H1 (cell line): Measurements from ENCODE around the gene RYR3. TPM values are rescaled to one million over a fixed set of nuclear protein-coding genes. Genes with fewer than 3 reads are reported as not detected.

Experiments used
- CTCF ChIA-PET: fragments of 300-600 bp; sonication (Branson Sonifier 250); formaldehyde crosslinking; loops from one replicate; lab custom pipeline; 2021; ENCODE audit not compliant: partially characterized antibody; lab: Charles Lee
- POLR2A ChIA-PET: fragments of 300-600 bp; sonication (Branson Sonifier 250); formaldehyde crosslinking; loops from one replicate; lab custom pipeline; 2021; ENCODE audit warnings: inconsistent platforms; ENCODE audit not compliant: partially characterized antibody; lab: Charles Lee
- DNase-seq, 2 experiments: peaks; one replicate each; pipeline versions ENCODE4 v3.0.0 to v3.0.0-alpha.2; 2010 to 2022; ENCODE audit warnings: low spot score in 2 of 2, low read depth in 1 of 2, mixed read lengths in 1 of 2
- FAIRE-seq: peaks from 2 replicates; lab custom pipeline; 2011; peaks lifted over from hg19 to GRCh38; lab: Jason Lieb, UNC
- H2AFZ ChIP-seq: 2 replicates; pipeline ENCODE4 v1.8.1; 2012; ENCODE audit warnings: low read length, inconsistent platforms
- H2AK5ac ChIP-seq: 2 replicates; pipeline ENCODE4 v1.6.1; 2013; ENCODE audit warnings: low read depth, low read length
- H2BK120ac ChIP-seq: replicated peaks from 2 replicates; pipeline ENCODE3; 2013; ENCODE audit warnings: low read depth, low read length, inconsistent platforms
- H2BK12ac ChIP-seq: 2 replicates; pipeline ENCODE4 v1.6.1; 2013; ENCODE audit warnings: low read depth, low read length
- H2BK15ac ChIP-seq: 2 replicates; pipeline ENCODE4 v1.6.1; 2013; ENCODE audit warnings: low read length
- H2BK20ac ChIP-seq: 2 replicates; pipeline ENCODE4 v1.6.1; 2013; ENCODE audit warnings: low read length
- H2BK5ac ChIP-seq: 2 replicates; pipeline ENCODE4 v1.6.1; 2013; ENCODE audit warnings: low read depth, low read length
- H3K14ac ChIP-seq: 2 replicates; pipeline ENCODE4 v1.6.1; 2013; ENCODE audit warnings: inconsistent platforms; ENCODE audit not compliant: insufficient read length
- H3K18ac ChIP-seq: 2 replicates; pipeline ENCODE4 v1.6.1; 2013; ENCODE audit warnings: low read length; ENCODE audit errors: extremely low read depth
- H3K23ac ChIP-seq: 2 replicates; pipeline ENCODE4 v1.6.1; 2013; ENCODE audit warnings: inconsistent platforms; ENCODE audit not compliant: insufficient read length
- H3K23me2 ChIP-seq: 2 replicates; pipeline ENCODE4 v1.6.1; 2013; ENCODE audit warnings: low read depth, low read length
- H3K27ac ChIP-seq: 2 replicates; pipeline ENCODE4 v1.6.1; 2011; ENCODE audit warnings: low read depth, low read length, inconsistent platforms
- H3K27me3 ChIP-seq, 4 experiments: replicated peaks in 1 of 4; 1 replicate in 1 of 4; 2 replicates in 3 of 4; pipeline versions ENCODE4 v1.6.1 to v1.8.1; 2011 to 2013; ENCODE audit warnings: low read length in 3 of 4, mild to moderate bottlenecking in 3 of 4, inconsistent platforms in 2 of 4, mixed read lengths in 2 of 4, moderate library complexity in 1 of 4; ENCODE audit not compliant: control insufficient read depth in 3 of 4, insufficient read depth in 3 of 4; ENCODE audit errors: extremely low read depth in 1 of 4
- H3K36me3 ChIP-seq, 4 experiments: 2 replicates each; pipeline versions ENCODE4 v1.6.1 to v1.8.1; 2011 to 2013; ENCODE audit warnings: mild to moderate bottlenecking in 4 of 4, low read length in 3 of 4, moderate library complexity in 2 of 4, control low read depth in 1 of 4, inconsistent platforms in 1 of 4; ENCODE audit not compliant: insufficient read depth in 4 of 4, control insufficient read depth in 2 of 4
- H3K4ac ChIP-seq: replicated peaks from 2 replicates; pipeline ENCODE3; 2013; ENCODE audit warnings: low read length, low read depth, mixed read lengths, inconsistent platforms; ENCODE audit not compliant: insufficient read length
- H3K4me1 ChIP-seq, 4 experiments: replicated peaks in 1 of 4; 1 replicate in 1 of 4; 2 replicates in 3 of 4; pipeline versions ENCODE4 v1.6.1 to v1.8.1; 2011 to 2013; ENCODE audit warnings: low read length in 3 of 4, inconsistent platforms in 2 of 4, mixed read lengths in 1 of 4; ENCODE audit not compliant: insufficient read depth in 4 of 4, control insufficient read depth in 3 of 4
- H3K4me2 ChIP-seq, 2 experiments: 2 replicates each; pipeline versions ENCODE4 v1.6.1 to v1.8.1; 2011 to 2013; ENCODE audit warnings: low read depth in 2 of 2, low read length in 2 of 2, control low read depth in 1 of 2, inconsistent platforms in 1 of 2, mild to moderate bottlenecking in 1 of 2; ENCODE audit not compliant: insufficient read depth in 1 of 2
- H3K4me3 ChIP-seq, 4 experiments: fragments of 200-600, 300-600 bp in 1 of 4; sonication (generic), shearing (Covaris generic), sonication (Bioruptor Twin) in 1 of 4; 2 replicates each; pipeline versions ENCODE4 v1.5.1 to v1.8.1; 2011 to 2016; ENCODE audit warnings: low read length in 4 of 4, low read depth in 3 of 4, control low read depth in 2 of 4, inconsistent platforms in 2 of 4, mild to moderate bottlenecking in 2 of 4, mixed read lengths in 1 of 4, moderate library complexity in 1 of 4; ENCODE audit not compliant: insufficient read depth in 2 of 4; ENCODE audit errors: extremely low read depth in 1 of 4
- H3K56ac ChIP-seq: replicated peaks from 2 replicates; pipeline ENCODE3; 2013; ENCODE audit warnings: low read depth, mild to moderate bottlenecking, mixed read lengths, low read length, inconsistent platforms; ENCODE audit not compliant: insufficient read length
- H3K79me1 ChIP-seq: 2 replicates; pipeline ENCODE4 v1.6.1; 2013; ENCODE audit warnings: low read depth, low read length, control low read depth
- H3K79me2 ChIP-seq, 2 experiments: 2 replicates each; pipeline versions ENCODE4 v1.6.1 to v1.8.1; 2012 to 2013; ENCODE audit warnings: low read length in 2 of 2, mild to moderate bottlenecking in 2 of 2, inconsistent platforms in 1 of 2; ENCODE audit not compliant: insufficient read depth in 2 of 2, control insufficient read depth in 1 of 2
- H3K9ac ChIP-seq, 4 experiments: replicated peaks in 1 of 4; 1 replicate in 1 of 4; 2 replicates in 3 of 4; pipeline versions ENCODE4 v1.6.1 to v1.8.1; 2011 to 2013; ENCODE audit warnings: low read depth in 3 of 4, low read length in 3 of 4, control low read depth in 2 of 4, mild to moderate bottlenecking in 2 of 4, moderate library complexity in 2 of 4, inconsistent platforms in 1 of 4; ENCODE audit errors: extremely low read depth in 1 of 4
- H3K9me3 ChIP-seq, 2 experiments: 2 replicates each; pipeline versions ENCODE4 v1.6.1 to v1.8.1; 2012 to 2013; ENCODE audit warnings: mild to moderate bottlenecking in 2 of 2, moderate library complexity in 2 of 2, control low read depth in 1 of 2, inconsistent platforms in 1 of 2, low read depth in 1 of 2, low read length in 1 of 2, mixed read lengths in 1 of 2; ENCODE audit not compliant: insufficient read depth in 2 of 2
- H4K20me1 ChIP-seq, 2 experiments: replicated peaks in 1 of 2; 2 replicates each; pipeline versions ENCODE3 to v1.8.1; 2011 to 2013; ENCODE audit warnings: inconsistent platforms in 2 of 2, low read length in 2 of 2, mild to moderate bottlenecking in 1 of 2; ENCODE audit not compliant: insufficient read depth in 2 of 2, control insufficient read depth in 1 of 2
- H4K5ac ChIP-seq: 2 replicates; pipeline ENCODE4 v1.6.1; 2013; ENCODE audit warnings: low read length, low read depth, mixed read lengths, inconsistent platforms; ENCODE audit not compliant: insufficient read length
- H4K8ac ChIP-seq: 2 replicates; pipeline ENCODE4 v1.8.0; 2013; ENCODE audit warnings: mild to moderate bottlenecking, moderate library complexity, low read length, inconsistent platforms; ENCODE audit not compliant: insufficient read depth; ENCODE audit errors: extremely low read depth
- H4K91ac ChIP-seq: replicated peaks from 2 replicates; pipeline ENCODE3; 2013; ENCODE audit warnings: low read length, mixed read lengths, inconsistent platforms; ENCODE audit not compliant: insufficient read length
- KDM5A ChIP-seq: fragments of 200-600 bp; IDR thresholded peaks from 2 replicates; pipeline ENCODE4 v1.7.1; 2012; ENCODE audit warnings: mild to moderate bottlenecking, low read length, inconsistent platforms, mixed read lengths
- NRF1 ChIP-seq: IDR thresholded peaks from 2 replicates; pipeline ENCODE4 v1.6.1; 2011; ENCODE audit warnings: mild to moderate bottlenecking, low read depth, low read length, improper control_type of control experiment
- RAD21 ChIP-seq, 2 experiments: IDR thresholded peaks in 1 of 2; conservative IDR thresholded peaks in 1 of 2; 2 replicates each; pipeline ENCODE4 v1.6.1; 2011; ENCODE audit warnings: low read depth in 2 of 2, low read length in 2 of 2, improper control_type of control experiment in 1 of 2, inconsistent platforms in 1 of 2, mild to moderate bottlenecking in 1 of 2, moderate library complexity in 1 of 2
- WGBS, 2 experiments: shearing (Covaris generic) in 1 of 2; methylation state at CpG; one replicate each; pipeline versions ENCODE4 v1.1.6 to v1.1.7; 2013 to 2015; ENCODE audit warnings: low lambda C conversion rate in 2 of 2, mixed read lengths in 2 of 2, inconsistent platforms in 1 of 2, low coverage in 1 of 2, missing lambda C conversion rate in 1 of 2; ENCODE audit not compliant: insufficient replicate concordance in 2 of 2, insufficient coverage in 1 of 2, insufficient read length in 1 of 2; ENCODE audit errors: extremely low coverage in 1 of 2, missing lambda C conversion rate in 1 of 2; 5-methylcytosine and 5-hydroxymethylcytosine counted together
- polyA plus RNA-seq, 7 experiments: library from polyadenylated mRNA; depleted of rRNA in 3 of 7; stranded (reverse) in 5 of 7; unstranded in 2 of 7; fragments of >200 nt in 5 of 7; fragments of 200-250 nt in 2 of 7; gene quantifications; 1 replicate in 5 of 7; 2 replicates in 1 of 7; 4 replicates in 1 of 7; pipeline versions ENCODE4 v1.2.1 to v1.2.3, GENCODE V29; 2011 to 2013; ENCODE audit warnings: missing spikeins in 2 of 7, mixed read lengths in 2 of 7
- total RNA-seq: library from RNA; stranded (reverse); fragmentation: NEBNext Ultra II Directional; extraction: Animal tissue kit (Norgen Biotek cat#: 25700); gene quantifications from 2 replicates; pipeline ENCODE4 v1.2.1, GENCODE V29; 2021
- TF ChIP-seq, protein P1 (sequence below), 3 experiments: IDR thresholded peaks; 1 replicate in 2 of 3; 2 replicates in 1 of 3; pipeline versions ENCODE4 v1.5.1 to v1.6.1; 2011; ENCODE audit warnings: low read length in 3 of 3, mild to moderate bottlenecking in 3 of 3, inconsistent platforms in 2 of 3, low read depth in 1 of 3, moderate library complexity in 1 of 3; ENCODE audit not compliant: insufficient read depth in 1 of 3; ENCODE audit errors: control extremely low read depth in 1 of 3

RYR3 gene
- total and polyA plus RNA-seq, 2 of the 8 experiments (the other 6 are each of a cell fraction or from before 2014, with no cell fraction given): 0.33 to 3.4 TPM

DNA sequence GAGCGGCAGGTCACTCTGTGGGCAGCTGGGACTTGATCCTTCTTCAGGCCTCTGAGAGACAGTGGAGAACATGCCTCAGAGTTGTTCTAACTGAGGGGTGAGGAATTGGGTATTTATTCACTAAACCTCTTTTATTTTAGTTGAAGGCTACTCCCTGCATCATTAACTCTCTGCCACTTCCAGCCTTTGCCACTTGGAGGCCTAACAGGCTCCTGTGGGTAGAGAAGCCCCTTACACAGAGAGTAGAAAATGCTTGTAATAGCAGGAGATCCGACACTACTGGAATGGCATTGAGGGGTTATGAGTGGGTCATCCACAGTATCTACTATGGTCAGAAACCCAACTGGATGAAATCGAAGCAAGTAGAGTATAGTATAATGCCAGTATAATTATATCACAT is 81.7 kb downstream of the RYR3 start:
- no peak for DNase-seq

More for the DNA sequence above, 81.7 kb downstream of the RYR3 start:
- H3K14ac ChIP-seq: no peak overlapping the region
- no peak overlapping the region for H2BK20ac ChIP-seq
- H3K4ac ChIP-seq: no peak overlapping the region
- no peaks in the 10 kb centered on the region for H3K27me3 ChIP-seq
- H3K9me3 ChIP-seq: no peaks in the 10 kb centered on the region
- H3K27ac ChIP-seq: no peak overlapping the region
- no peaks in the 10 kb centered on the region for H3K79me1 ChIP-seq
- no peak overlapping the region for H3K23ac ChIP-seq
- H3K79me2 ChIP-seq: no peaks in the 10 kb centered on the region
- WGBS, 2 experiments: 88% methylated on average over 3 of the region's 3 CpGs; no CpG with 5 or more reads in 1 of the 2 experiments
- H4K91ac ChIP-seq: no peak overlapping the region
- POLR2A ChIA-PET: no interaction called here
- H2BK15ac ChIP-seq: no peak overlapping the region
- H3K18ac ChIP-seq: no peak overlapping the region
- CTCF ChIA-PET: interaction anchor here (0.8 to 2.2 kb wide), 9 partner anchors 13 to 308 kb away, joined by 3 to 14 read pairs (median 3); no protein-coding TSS in a partner anchor
- H3K4me3 ChIP-seq: no peak overlapping the region
- no peaks in the 10 kb centered on the region for H3K23me2 ChIP-seq
- H2BK5ac ChIP-seq: no peak overlapping the region
- H2BK12ac ChIP-seq: no peak overlapping the region
- no peak overlapping the region for H2AK5ac ChIP-seq
- H3K36me3 ChIP-seq: no peaks in the 10 kb centered on the region
- no peak overlapping the region for H4K5ac ChIP-seq
- H2BK120ac ChIP-seq: no peak overlapping the region
- H3K9ac ChIP-seq: no peak overlapping the region
- H4K20me1 ChIP-seq: no peaks in the 10 kb centered on the region
- H2AFZ ChIP-seq: no peak overlapping the region
- H3K56ac ChIP-seq: no peak overlapping the region
- TF ChIP-seq RAD21 (IDR thresholded peaks at IDR 0.05 in 1 of 2, conservative IDR thresholded peaks at IDR 0.05 in 1 of 2; ENCODE audit: low read depth in 2 of 2, low read length in 2 of 2): peak; percentile 43 to 66
- TF ChIP-seq NRF1: no peak
- no peak for TF ChIP-seq KDM5A
- TF ChIP-seq, protein P1, sequence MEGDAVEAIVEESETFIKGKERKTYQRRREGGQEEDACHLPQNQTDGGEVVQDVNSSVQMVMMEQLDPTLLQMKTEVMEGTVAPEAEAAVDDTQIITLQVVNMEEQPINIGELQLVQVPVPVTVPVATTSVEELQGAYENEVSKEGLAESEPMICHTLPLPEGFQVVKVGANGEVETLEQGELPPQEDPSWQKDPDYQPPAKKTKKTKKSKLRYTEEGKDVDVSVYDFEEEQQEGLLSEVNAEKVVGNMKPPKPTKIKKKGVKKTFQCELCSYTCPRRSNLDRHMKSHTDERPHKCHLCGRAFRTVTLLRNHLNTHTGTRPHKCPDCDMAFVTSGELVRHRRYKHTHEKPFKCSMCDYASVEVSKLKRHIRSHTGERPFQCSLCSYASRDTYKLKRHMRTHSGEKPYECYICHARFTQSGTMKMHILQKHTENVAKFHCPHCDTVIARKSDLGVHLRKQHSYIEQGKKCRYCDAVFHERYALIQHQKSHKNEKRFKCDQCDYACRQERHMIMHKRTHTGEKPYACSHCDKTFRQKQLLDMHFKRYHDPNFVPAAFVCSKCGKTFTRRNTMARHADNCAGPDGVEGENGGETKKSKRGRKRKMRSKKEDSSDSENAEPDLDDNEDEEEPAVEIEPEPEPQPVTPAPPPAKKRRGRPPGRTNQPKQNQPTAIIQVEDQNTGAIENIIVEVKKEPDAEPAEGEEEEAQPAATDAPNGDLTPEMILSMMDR (IDR thresholded peaks at IDR 0.05; ENCODE audit: control extremely low read depth in 1 of 3, insufficient read depth in 1 of 3, low read depth in 1 of 3, low read length in 3 of 3): peak; percentile 5 to 53 (median 52)
- no peak overlapping the region; the same call in 1 of the 2 replicates for H4K8ac ChIP-seq
- H3K4me1 ChIP-seq: no peaks in the 10 kb centered on the region; a peak in 2 of 7 replicates
- peak; percentile 57 for FAIRE-seq
- H3K4me2 ChIP-seq: no peak overlapping the region
